Gastrocnemius medialis (tissue), 4 donors: ENCODE measurements around the gene TPRA1.

Experiments
- CTCF ChIP-seq, 5 experiments: fragments of 450-650 bp in 3 of 5; fragments of 200-600 bp in 2 of 5; sonication (generic) in 2 of 5; IDR thresholded peaks in 4 of 5; conservative IDR thresholded peaks in 1 of 5; 1 replicate in 4 of 5; 2 replicates in 1 of 5; pipeline ENCODE4 v1.5.1; 2016 to 2019; ENCODE audit warnings: antibody characterized with exemption in 5 of 5, mild to moderate bottlenecking in 3 of 5, moderate library complexity in 3 of 5
- POLR2A ChIP-seq, 2 donors: fragments of 450-650 bp; IDR thresholded peaks; one replicate each; pipeline ENCODE4 v1.6.1; 2017; ENCODE audit warnings: antibody characterized with exemption in 2 of 2, mild to moderate bottlenecking in 2 of 2, moderate library complexity in 2 of 2

GRCh38 chr3:127545711-127546457 lies 44.6 kb downstream of the TPRA1 start:
- TF ChIP-seq CTCF (IDR thresholded peaks at IDR 0.05 in 4 of 5, conservative IDR thresholded peaks at IDR 0.05 in 1 of 5), result no peak
- no peak for TF ChIP-seq POLR2A (IDR thresholded peaks at IDR 0.05)
